Activated CD4-positive, alpha-beta T cell treated with anti-CD3 and anti-CD28 coated beads, Interleukin-2, amount 50 U/mL, for 16 hours (primary cell): ENCODE measurements around the gene ARHGAP35.
"Not testable (repeated sequence)": the region's sequence is repeated elsewhere in the genome, so short reads cannot be mapped to it uniquely, and the experiment has no call there.

ENCODE experiments used
- DNase-seq: peaks from one replicate; pipeline ENCODE4 v3.0.0-alpha.2; 2020

The ARHGAP35 gene

GRCh38 chr19:46860846-46861690, at the start of gene ARHGAP35:
Gene ARHGAP35 (plus strand): TSS chr19:46860997. CDS start chr19:46918676, 57,679 bp downstream.
- DNase-seq: no peak

- DNase-seq: no peak
These were observed 47.6 kb upstream of the ARHGAP35 start for GRCh38 chr19:46812977-46813838.

- DNase-seq: no peak
These were observed 46.9 kb upstream of the ARHGAP35 start for GRCh38 chr19:46813839-46814358.

- no peak for DNase-seq
These were observed 44.8 kb upstream of the ARHGAP35 start for GRCh38 chr19:46815833-46816627.

- DNase-seq: no peak
These were observed 42.0 kb upstream of the ARHGAP35 start for GRCh38 chr19:46818812-46819211.

GRCh38 chr19:46821512-46822409, 39.0 kb upstream of the ARHGAP35 start:
- peak; percentile 53 for DNase-seq

- not testable (repeated sequence) for DNase-seq
These were observed 38.4 kb upstream of the ARHGAP35 start for GRCh38 chr19:46822410-46822787.

- no peak for DNase-seq
These were observed 37.7 kb upstream of the ARHGAP35 start for GRCh38 chr19:46823049-46823448.

- DNase-seq: no peak
These were observed 35.7 kb upstream of the ARHGAP35 start for GRCh38 chr19:46824890-46825730.

GRCh38 chr19:46825731-46826055, 35.1 kb upstream of the ARHGAP35 start:
- no peak for DNase-seq

- peak; percentile 30 for DNase-seq
These were observed 32.3 kb upstream of the ARHGAP35 start for GRCh38 chr19:46828484-46828883.

- no peak for DNase-seq
These were observed 29.9 kb upstream of the ARHGAP35 start for GRCh38 chr19:46830864-46831263.

GRCh38 chr19:46834121-46834520, 26.7 kb upstream of the ARHGAP35 start:
- no peak for DNase-seq

- DNase-seq: no peak
These were observed 25.8 kb upstream of the ARHGAP35 start for GRCh38 chr19:46834984-46835383.

- DNase-seq: no peak
These were observed 22.6 kb upstream of the ARHGAP35 start for GRCh38 chr19:46838160-46838559.

GRCh38 chr19:46839752-46840497, 20.9 kb upstream of the ARHGAP35 start:
- no peak for DNase-seq

- peak; percentile 47 for DNase-seq
These were observed 20.3 kb upstream of the ARHGAP35 start for GRCh38 chr19:46840498-46840942.

- DNase-seq: no peak
These were observed 19.2 kb upstream of the ARHGAP35 start for GRCh38 chr19:46841458-46842083.

GRCh38 chr19:46842791-46843190, 18.0 kb upstream of the ARHGAP35 start:
- DNase-seq: no peak
